Stimulated activated CD8-positive, alpha-beta memory T cell treated with anti-CD3 and anti-CD28 coated beads, Interleukin-7, amount 100 ng/mL, for 4 hours (primary cell): Measurements from ENCODE around the gene MAGEA9B.
"Not testable (repeated sequence)": the region's sequence is repeated elsewhere in the genome, so short reads cannot be mapped to it uniquely, and the experiment has no call there.

Experiments
- DNase-seq, 2 donors: peaks; one replicate each; pipeline ENCODE4 v3.0.0-alpha.2; 2020; ENCODE audit warnings: low read depth in 2 of 2

Gene MAGEA9B

GRCh38 chrX:149534926-149535602, 52.2 kb downstream of the MAGEA9B start:
- not testable (repeated sequence) for DNase-seq

GRCh38 chrX:149533999-149534398, 53.3 kb downstream of the MAGEA9B start:
- not testable (repeated sequence) for DNase-seq

- not testable (repeated sequence) for DNase-seq
These were observed 54.4 kb downstream of the MAGEA9B start for GRCh38 chrX:149532868-149533267.
